ENCODE measurements around the gene CYB5D1. TPM values are rescaled to one million over a fixed set of nuclear protein-coding genes. Genes with fewer than 3 reads are reported as not detected.

Gene CYB5D1
- total RNA-seq, 1 experiment from 2014 or later = 18.7 TPM

DNA sequence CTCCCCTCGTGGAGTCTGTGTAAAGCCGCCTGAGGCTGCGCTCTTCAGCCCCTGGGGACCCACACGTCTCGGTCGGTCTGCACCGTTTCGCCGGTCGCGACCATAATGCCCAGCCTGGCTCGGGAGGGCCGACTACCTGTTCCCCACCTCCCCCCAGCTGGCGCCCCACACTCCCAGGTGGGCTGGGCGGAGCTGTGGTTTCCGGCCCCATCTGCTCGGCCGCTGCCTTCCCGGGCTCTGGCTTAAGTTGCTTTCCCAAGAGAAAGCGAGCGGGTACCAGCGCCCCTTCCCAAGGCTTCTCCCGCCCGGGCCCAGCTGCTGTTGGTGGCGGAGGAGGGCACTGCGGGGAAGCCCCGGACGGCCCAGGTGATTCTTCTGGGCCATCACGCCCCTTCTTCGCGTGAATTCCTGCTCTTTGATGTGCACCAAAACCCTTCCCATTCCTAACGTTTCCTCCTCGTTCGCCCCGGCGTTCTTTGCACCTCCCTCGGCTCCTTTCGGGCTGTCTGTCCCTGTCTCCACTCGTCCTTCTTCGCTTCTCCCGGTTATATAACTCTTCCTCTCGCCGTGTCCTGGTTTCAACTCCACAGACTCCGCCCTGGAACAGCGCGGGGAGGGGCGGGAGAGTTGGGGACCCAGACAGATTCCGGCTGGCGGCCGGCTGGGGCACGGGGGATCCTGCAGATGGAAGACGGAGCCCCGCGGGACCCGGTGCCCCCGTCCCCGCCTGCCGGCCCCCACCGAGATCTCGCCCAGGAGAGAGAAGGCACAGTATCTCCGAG, 21.8 kb upstream of the CYB5D1 start:
- no TSS peak for BruUV-seq (replicated peaks)
- peaks cover 2% of the 10 kb centered on the region for H3K36me3 ChIP-seq (ENCODE audit: insufficient read depth, low read length, poor library complexity, severe bottlenecking)

GRCh38 chr17:7836596-7837407, 21.0 kb upstream of the CYB5D1 start:
- DNase-seq (ENCODE audit: low spot score) = peak; percentile 97
- peaks cover 46% of the 10 kb centered on the region for H3K4me1 ChIP-seq (ENCODE audit: insufficient read depth, low read length, poor library complexity, severe bottlenecking)
- H3K4me3 ChIP-seq (ENCODE audit: low read depth, low read length, poor library complexity, severe bottlenecking) = peak overlapping the region; percentile 75
- H3K27me3 ChIP-seq (replicated peaks; ENCODE audit: insufficient read depth, low read depth, low read length, poor library complexity) = no peaks in the 10 kb centered on the region
- H3K27ac ChIP-seq (ENCODE audit: low read depth, low read length, poor library complexity, severe bottlenecking) = peak overlapping the region; percentile 97
- CTCF ChIA-PET = interaction anchor here (1.0 kb wide), 1 partner anchor 237 kb away, joined by 3 read pairs; no protein-coding TSS in a partner anchor
- BruUV-seq (replicated peaks) = no TSS peak
- peaks cover 2% of the 10 kb centered on the region for H3K36me3 ChIP-seq (ENCODE audit: insufficient read depth, low read length, poor library complexity, severe bottlenecking)
- intact Hi-C loops (cut with micrococcal nuclease; ENCODE audit: unreplicated experiment) = no loop called here
- POLR2A ChIA-PET (ENCODE audit: low non-redundant PET) = no interaction called here
- H3K9me3 ChIP-seq (ENCODE audit: low read depth, low read length, poor library complexity, severe bottlenecking) = no peaks in the 10 kb centered on the region
- TF ChIP-seq EZH2 (IDR thresholded peaks at IDR 0.05; ENCODE audit: borderline replicate concordance, low read depth, low read length, poor library complexity, severe bottlenecking) = no peak
- TF ChIP-seq, protein P1, sequence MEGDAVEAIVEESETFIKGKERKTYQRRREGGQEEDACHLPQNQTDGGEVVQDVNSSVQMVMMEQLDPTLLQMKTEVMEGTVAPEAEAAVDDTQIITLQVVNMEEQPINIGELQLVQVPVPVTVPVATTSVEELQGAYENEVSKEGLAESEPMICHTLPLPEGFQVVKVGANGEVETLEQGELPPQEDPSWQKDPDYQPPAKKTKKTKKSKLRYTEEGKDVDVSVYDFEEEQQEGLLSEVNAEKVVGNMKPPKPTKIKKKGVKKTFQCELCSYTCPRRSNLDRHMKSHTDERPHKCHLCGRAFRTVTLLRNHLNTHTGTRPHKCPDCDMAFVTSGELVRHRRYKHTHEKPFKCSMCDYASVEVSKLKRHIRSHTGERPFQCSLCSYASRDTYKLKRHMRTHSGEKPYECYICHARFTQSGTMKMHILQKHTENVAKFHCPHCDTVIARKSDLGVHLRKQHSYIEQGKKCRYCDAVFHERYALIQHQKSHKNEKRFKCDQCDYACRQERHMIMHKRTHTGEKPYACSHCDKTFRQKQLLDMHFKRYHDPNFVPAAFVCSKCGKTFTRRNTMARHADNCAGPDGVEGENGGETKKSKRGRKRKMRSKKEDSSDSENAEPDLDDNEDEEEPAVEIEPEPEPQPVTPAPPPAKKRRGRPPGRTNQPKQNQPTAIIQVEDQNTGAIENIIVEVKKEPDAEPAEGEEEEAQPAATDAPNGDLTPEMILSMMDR (conservative IDR thresholded peaks at IDR 0.05; ENCODE audit: low read depth, low read length) = no peak

More for the DNA sequence above, 21.8 kb upstream of the CYB5D1 start:
- peaks cover 39% of the 10 kb centered on the region for H3K4me1 ChIP-seq (ENCODE audit: insufficient read depth, low read length, poor library complexity, severe bottlenecking)
- no peak for TF ChIP-seq EZH2 (IDR thresholded peaks at IDR 0.05; ENCODE audit: borderline replicate concordance, low read depth, low read length, poor library complexity, severe bottlenecking)
- TF ChIP-seq, protein P1 (conservative IDR thresholded peaks at IDR 0.05; ENCODE audit: low read depth, low read length) = no peak
- no peaks in the 10 kb centered on the region for H3K27me3 ChIP-seq (replicated peaks; ENCODE audit: insufficient read depth, low read depth, low read length, poor library complexity)
- ChIA-PET CTCF (interaction anchor here (0.6 kb wide), 2 partner anchors 186 to 258 kb away, joined by 3 to 5 read pairs; no protein-coding TSS in a partner anchor), POLR2A (ENCODE audit: low non-redundant PET) (no interaction called here)
- intact Hi-C loops (cut with micrococcal nuclease; ENCODE audit: unreplicated experiment) = loop anchor here (1.0 kb wide), 1 partner anchor 15 kb away; no protein-coding TSS in a partner anchor
- H3K9me3 ChIP-seq (ENCODE audit: low read depth, low read length, poor library complexity, severe bottlenecking) = no peaks in the 10 kb centered on the region
- peak overlapping the region; percentile 75 for H3K4me3 ChIP-seq (ENCODE audit: low read depth, low read length, poor library complexity, severe bottlenecking)
- DNase-seq (ENCODE audit: low spot score) = peak; percentile 78
- H3K27ac ChIP-seq (ENCODE audit: low read depth, low read length, poor library complexity, severe bottlenecking) = peak overlapping the region; percentile 97

DNA sequence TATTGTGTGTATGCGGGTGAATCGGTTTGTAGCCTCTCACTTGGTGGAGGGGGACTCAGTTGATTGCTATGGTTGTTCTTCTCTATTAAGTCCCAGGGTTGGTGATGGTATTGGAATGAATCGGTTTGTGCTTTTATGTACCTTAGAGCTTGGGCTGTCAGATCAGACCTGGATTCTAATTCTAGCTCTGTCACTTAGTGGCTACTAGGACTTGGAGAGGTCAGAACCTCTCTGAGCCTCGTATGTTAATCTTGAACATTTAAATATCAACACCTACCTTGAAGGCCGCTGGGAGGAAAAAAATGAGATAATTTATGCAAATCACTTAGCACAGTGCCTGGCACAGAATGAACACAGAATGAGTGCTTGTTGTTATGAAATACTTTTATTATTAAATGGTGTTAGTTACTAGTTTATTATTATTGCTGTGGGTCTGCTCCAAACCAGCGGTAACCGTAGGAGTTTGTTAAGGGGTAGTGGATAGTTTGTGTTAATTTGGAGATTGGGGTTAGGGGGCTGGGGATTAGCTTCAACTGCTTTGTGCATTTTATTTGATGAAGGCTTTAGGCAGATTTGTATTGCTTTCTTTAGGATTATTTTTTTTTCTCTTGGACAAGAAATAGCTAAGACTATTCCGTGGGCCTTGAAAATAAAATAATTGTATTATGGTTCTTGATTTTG, 20.3 kb upstream of the CYB5D1 start:
- peak overlapping the region; percentile 75 for H3K4me3 ChIP-seq (ENCODE audit: low read depth, low read length, poor library complexity, severe bottlenecking)
- intact Hi-C loops (cut with micrococcal nuclease; ENCODE audit: unreplicated experiment) = no loop called here
- ChIA-PET CTCF (interaction anchor here (1.0 kb wide), 1 partner anchor 236 kb away, joined by 3 read pairs; no protein-coding TSS in a partner anchor), POLR2A (ENCODE audit: low non-redundant PET) (no interaction called here)
- no peak for DNase-seq (ENCODE audit: low spot score)
- H3K4me1 ChIP-seq (ENCODE audit: insufficient read depth, low read length, poor library complexity, severe bottlenecking) = peaks cover 46% of the 10 kb centered on the region
- TSS peak; percentile 4 for BruUV-seq (replicated peaks)
- TF ChIP-seq, protein P1 (conservative IDR thresholded peaks at IDR 0.05; ENCODE audit: low read depth, low read length) = no peak
- TF ChIP-seq EZH2 (IDR thresholded peaks at IDR 0.05; ENCODE audit: borderline replicate concordance, low read depth, low read length, poor library complexity, severe bottlenecking) = no peak
- H3K27me3 ChIP-seq (replicated peaks; ENCODE audit: insufficient read depth, low read depth, low read length, poor library complexity) = no peaks in the 10 kb centered on the region
- H3K36me3 ChIP-seq (ENCODE audit: insufficient read depth, low read length, poor library complexity, severe bottlenecking) = peaks cover 2% of the 10 kb centered on the region
- no peaks in the 10 kb centered on the region for H3K9me3 ChIP-seq (ENCODE audit: low read depth, low read length, poor library complexity, severe bottlenecking)
- peak overlapping the region; percentile 97 for H3K27ac ChIP-seq (ENCODE audit: low read depth, low read length, poor library complexity, severe bottlenecking)
